Nephron (organoid): Measurements from ENCODE around the gene RIMS3.

Experiments
- H3K27ac Mint-ChIP-seq, 3 experiments: 2 replicates each; pipeline ENCODE4 v1.8.0; 2020; ENCODE audit warnings: mixed read lengths in 3 of 3, mild to moderate bottlenecking in 2 of 3, moderate library complexity in 1 of 3
- H3K27me3 Mint-ChIP-seq: 2 replicates; pipeline ENCODE4 v1.8.0; 2021; ENCODE audit warnings: low read depth, mild to moderate bottlenecking, moderate library complexity, mixed read lengths
- H3K36me3 Mint-ChIP-seq: 2 replicates; pipeline ENCODE4 v1.8.0; 2020; ENCODE audit warnings: low read depth, mixed read lengths
- H3K4me1 Mint-ChIP-seq: 2 replicates; pipeline ENCODE4 v1.8.0; 2020; ENCODE audit warnings: mixed read lengths
- H3K4me3 Mint-ChIP-seq, 3 experiments: 2 replicates each; pipeline ENCODE4 v1.8.0; 2020; ENCODE audit warnings: mild to moderate bottlenecking in 3 of 3, mixed read lengths in 3 of 3, moderate library complexity in 2 of 3
- H3K9me3 Mint-ChIP-seq: 2 replicates; pipeline ENCODE4 v1.8.0; 2020; ENCODE audit warnings: mixed read lengths
- CTCF ChIP-seq, 3 experiments: fragments of 200-600 bp; sonication (generic); IDR thresholded peaks; one replicate each; pipeline ENCODE4 v1.5.0; 2021; ENCODE audit warnings: antibody characterized with exemption in 3 of 3; ENCODE audit not compliant: unreplicated experiment in 3 of 3

The RIMS3 gene

GRCh38 chr1:40625076-40625475 lies 40.4 kb downstream of the RIMS3 start:
- Mint-ChIP-seq H3K4me1 (no peaks in the 10 kb centered on the region), H3K27me3 (no peaks in the 10 kb centered on the region), H3K9me3 (no peaks in the 10 kb centered on the region), H3K27ac (no peak overlapping the region), H3K4me3 (no peak overlapping the region), H3K36me3 (no peaks in the 10 kb centered on the region)
- TF ChIP-seq CTCF (IDR thresholded peaks at IDR 0.05; ENCODE audit: unreplicated experiment in 3 of 3) = peak in 1 of 3 experiments; percentile 10

DNA sequence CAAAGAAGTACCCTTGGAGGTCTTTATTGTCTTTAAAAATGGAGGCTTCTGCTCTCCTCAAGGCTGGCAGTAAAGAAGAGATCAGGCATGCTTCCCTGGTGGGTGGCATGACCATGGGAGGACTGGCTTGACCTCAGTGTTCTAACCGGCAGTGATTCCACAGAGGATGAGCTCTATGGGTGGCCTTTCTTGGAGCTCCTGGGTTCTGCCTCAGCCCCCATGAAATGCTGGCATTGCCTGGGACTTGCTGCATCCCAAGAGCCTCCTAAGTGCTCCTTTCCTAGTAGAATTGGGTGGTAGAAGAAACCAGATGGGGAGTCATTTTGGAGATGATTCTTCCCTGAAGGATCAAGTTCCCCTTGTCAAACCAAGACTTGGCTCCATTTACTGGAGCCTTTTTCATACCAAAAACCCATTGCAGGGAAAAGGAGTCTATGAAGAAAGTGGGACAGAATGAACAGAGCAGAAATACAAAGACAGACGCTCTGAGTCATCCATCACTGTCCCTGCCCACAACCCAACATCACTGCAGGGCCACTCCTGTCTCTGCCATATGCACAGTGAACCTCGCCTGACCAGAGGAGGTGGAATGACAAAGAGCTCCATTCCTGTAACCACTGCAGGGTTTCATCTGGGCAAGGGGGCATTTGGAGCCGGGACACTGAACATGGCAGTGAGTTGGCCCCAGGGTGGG lies 42.4 kb downstream of the RIMS3 start:
- TF ChIP-seq CTCF (IDR thresholded peaks at IDR 0.05; ENCODE audit: unreplicated experiment in 3 of 3) = no peak
- no peak overlapping the region for H3K4me3 Mint-ChIP-seq

GRCh38 chr1:40621821-40622450 lies 43.5 kb downstream of the RIMS3 start:
- Mint-ChIP-seq H3K27me3 (no peaks in the 10 kb centered on the region), H3K27ac (no peak overlapping the region), H3K9me3 (no peaks in the 10 kb centered on the region), H3K4me1 (no peaks in the 10 kb centered on the region), H3K4me3 (no peak overlapping the region), H3K36me3 (no peaks in the 10 kb centered on the region)
- TF ChIP-seq CTCF (IDR thresholded peaks at IDR 0.05; ENCODE audit: unreplicated experiment in 3 of 3) = no peak

More for the DNA sequence above, 42.4 kb downstream of the RIMS3 start:
- no peaks in the 10 kb centered on the region for H3K4me1 Mint-ChIP-seq
- H3K27me3 Mint-ChIP-seq = no peaks in the 10 kb centered on the region
- H3K9me3 Mint-ChIP-seq = no peaks in the 10 kb centered on the region
- no peaks in the 10 kb centered on the region for H3K36me3 Mint-ChIP-seq
- H3K27ac Mint-ChIP-seq = no peak overlapping the region

GRCh38 chr1:40620586-40621210 lies 44.8 kb downstream of the RIMS3 start:
- peaks cover 2% of the 10 kb centered on the region for H3K9me3 Mint-ChIP-seq
- H3K4me3 Mint-ChIP-seq = no peak overlapping the region
- no peaks in the 10 kb centered on the region for H3K4me1 Mint-ChIP-seq
- TF ChIP-seq CTCF (IDR thresholded peaks at IDR 0.05; ENCODE audit: unreplicated experiment in 3 of 3) = no peak
- no peaks in the 10 kb centered on the region for H3K36me3 Mint-ChIP-seq
- H3K27me3 Mint-ChIP-seq = no peaks in the 10 kb centered on the region
- H3K27ac Mint-ChIP-seq = no peak overlapping the region

DNA sequence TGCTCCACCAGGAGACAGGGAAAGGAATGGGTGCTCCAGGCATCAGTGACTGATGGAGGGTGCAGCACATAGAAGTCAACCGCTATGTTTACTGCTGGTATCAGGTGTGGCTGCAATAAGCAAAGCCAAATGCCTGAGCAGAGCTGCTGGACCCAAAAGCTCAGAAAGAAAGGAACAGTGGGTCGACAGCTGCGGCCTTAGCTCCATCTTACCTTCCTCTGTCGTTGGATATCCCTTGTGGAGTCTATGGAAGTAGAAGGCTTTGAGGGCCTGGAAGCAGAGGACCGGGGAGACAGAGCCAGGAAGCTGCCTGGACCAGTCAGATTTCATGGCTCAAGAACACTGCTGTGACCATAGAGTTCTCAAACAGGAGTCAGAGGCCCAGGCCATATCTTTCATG lies 45.3 kb downstream of the RIMS3 start:
- H3K9me3 Mint-ChIP-seq = peaks cover 2% of the 10 kb centered on the region
- no peaks in the 10 kb centered on the region for H3K27me3 Mint-ChIP-seq
- H3K4me1 Mint-ChIP-seq = no peaks in the 10 kb centered on the region
- H3K36me3 Mint-ChIP-seq = no peaks in the 10 kb centered on the region
- no peak overlapping the region for H3K4me3 Mint-ChIP-seq
- TF ChIP-seq CTCF (IDR thresholded peaks at IDR 0.05; ENCODE audit: unreplicated experiment in 3 of 3) = no peak
- H3K27ac Mint-ChIP-seq = no peak overlapping the region
